K562 (cell line): ENCODE results near the gene TRIOBP. TPM values are rescaled to one million over a fixed set of nuclear protein-coding genes. Genes with fewer than 3 reads are reported as not detected.

Source experiments
- ATAC-seq: fragments of 200-7000 bp; cut with Tn5 transposase; 3 replicates; pipeline ENCODE4 v1.9.1; 2020; ENCODE audit warnings: moderate library complexity
- BruUV-seq: library from RNA; stranded (reverse); fragments of 400-500 nt; replicated peaks from 2 replicates; lab custom pipeline; 2021; lab: Mats Ljungman, UMichigan
- CTCF ChIA-PET: fragments of 300-600 bp; formaldehyde crosslinking; extraction: SDS; loops from one replicate; lab custom pipeline; 2021; ENCODE audit warnings: low intra/inter-chr PET ratio; lab: Yijun Ruan, JAX
- POLR2A ChIA-PET: fragments of 300-600, 350-650 bp; sonication (Branson Sonifier 250); formaldehyde crosslinking; extraction: SDS; loops from one replicate; lab custom pipeline; 2021; ENCODE audit warnings: antibody characterized with exemption, inconsistent platforms; lab: Yijun Ruan, JAX
- DNase-seq, 4 experiments: peaks; one replicate each; pipeline versions ENCODE4 v3.0.0 to v3.0.0-alpha.2; 2011 to 2018; ENCODE audit warnings: low spot score in 3 of 4, mixed read lengths in 3 of 4; ENCODE audit errors: extremely low read depth in 1 of 4
- FAIRE-seq: peaks from 2 replicates; lab custom pipeline; 2011; peaks lifted over from hg19 to GRCh38; lab: Jason Lieb, UNC
- H2AFZ ChIP-seq: 2 replicates; pipeline ENCODE4 v1.6.0; 2011; ENCODE audit warnings: low read depth, low read length, control low read depth, inconsistent platforms
- H3K27ac ChIP-seq: fragments of 200-600 bp; 3 replicates; pipeline ENCODE4 v1.8.0; 2011; ENCODE audit warnings: low read depth, mild to moderate bottlenecking, control low read depth, inconsistent platforms, low read length, moderate library complexity, mixed read lengths; ENCODE audit errors: extremely low read depth
- H3K27me3 ChIP-seq, 2 experiments: fragments of 300-600 bp in 1 of 2; 2 replicates in 1 of 2; 3 replicates in 1 of 2; pipeline versions ENCODE4 v1.6.0 to v1.8.0; 2011; ENCODE audit warnings: inconsistent platforms in 2 of 2, low read length in 2 of 2, mild to moderate bottlenecking in 1 of 2, mixed read lengths in 1 of 2, moderate library complexity in 1 of 2; ENCODE audit not compliant: control insufficient read depth in 2 of 2, insufficient read depth in 2 of 2
- H3K36me3 ChIP-seq: fragments of 300-600 bp; 3 replicates; pipeline ENCODE4 v1.8.0; 2011; ENCODE audit warnings: mild to moderate bottlenecking, low read length, inconsistent platforms; ENCODE audit not compliant: control insufficient read depth, insufficient read depth
- H3K4me1 ChIP-seq, 2 experiments: fragments of 200-600 bp in 1 of 2; replicated peaks in 1 of 2; 2 replicates in 1 of 2; 3 replicates in 1 of 2; pipeline versions ENCODE4 v1.5.1 to v1.8.0; 2011; ENCODE audit warnings: inconsistent platforms in 2 of 2, low read length in 2 of 2, mild to moderate bottlenecking in 1 of 2, mixed read lengths in 1 of 2, moderate library complexity in 1 of 2; ENCODE audit not compliant: control insufficient read depth in 2 of 2, insufficient read depth in 2 of 2
- H3K4me2 ChIP-seq: 2 replicates; pipeline ENCODE4 v1.6.1; 2011; ENCODE audit warnings: low read length, control low read depth, inconsistent platforms, mixed read lengths; ENCODE audit not compliant: insufficient read depth
- H3K4me3 ChIP-seq: fragments of 200-600 bp; sonication (generic), shearing (Covaris generic); 2 replicates; pipeline ENCODE4 v1.5.1; 2016; ENCODE audit warnings: control low read depth, inconsistent platforms
- H3K79me2 ChIP-seq: fragments of 200-600 bp; 3 replicates; pipeline ENCODE4 v1.8.0; 2011; ENCODE audit warnings: low read length, inconsistent platforms; ENCODE audit not compliant: control insufficient read depth, insufficient read depth
- H3K9ac ChIP-seq, 2 experiments: 2 replicates each; pipeline versions ENCODE4 v1.6.0 to v1.6.1; 2011; ENCODE audit warnings: low read depth in 2 of 2, low read length in 2 of 2, control low read depth in 1 of 2, inconsistent platforms in 1 of 2, mild to moderate bottlenecking in 1 of 2, mixed read lengths in 1 of 2; ENCODE audit not compliant: insufficient read depth in 1 of 2
- H3K9me1 ChIP-seq: one replicate; pipeline ENCODE4 v1.6.0; 2011; ENCODE audit warnings: inconsistent platforms, mild to moderate bottlenecking, low read length, moderate library complexity; ENCODE audit not compliant: control insufficient read depth, insufficient read depth
- H3K9me3 ChIP-seq: replicated peaks from 2 replicates; pipeline ENCODE4 v1.5.1; 2011; ENCODE audit warnings: low read depth, low read length, inconsistent platforms; ENCODE audit not compliant: control insufficient read depth, insufficient read depth
- H4K20me1 ChIP-seq: replicated peaks from 2 replicates; pipeline ENCODE4 v1.6.1; 2011; ENCODE audit warnings: low read length, inconsistent platforms, mixed read lengths; ENCODE audit not compliant: control insufficient read depth, insufficient read depth
- CBFA2T2 ChIP-seq: fragments of 450-650 bp; conservative IDR thresholded peaks from 2 replicates; pipeline ENCODE4 v1.6.1; 2017; ENCODE audit warnings: mild to moderate bottlenecking
- CHD1 ChIP-seq: fragments of 200-600 bp; sonication (generic); IDR thresholded peaks from one replicate; pipeline ENCODE4 v1.6.1; 2012; ENCODE audit warnings: mild to moderate bottlenecking, moderate library complexity, low read length, inconsistent platforms
- HCFC1 ChIP-seq: IDR thresholded peaks from 2 replicates; pipeline ENCODE4 v1.6.1; 2012; ENCODE audit warnings: low read depth, low read length, improper control_type of control experiment
- IFI16 ChIP-seq: fragments of 250-450 bp; sonication (Bioruptor Pico); IDR thresholded peaks from 2 replicates; pipeline ENCODE4 v2.1.2; 2022; ENCODE audit warnings: mild to moderate bottlenecking, inconsistent platforms
- KDM2B ChIP-seq: fragments of 250-450 bp; sonication (Bioruptor Pico); IDR thresholded peaks from 2 replicates; pipeline ENCODE4 v1.8.0; 2021; ENCODE audit warnings: mild to moderate bottlenecking, moderate library complexity
- PHF20 ChIP-seq: fragments of 450-650 bp; IDR thresholded peaks from 2 replicates; pipeline ENCODE4 v1.6.1; 2018; ENCODE audit not compliant: partially characterized antibody
- PHF21A ChIP-seq: fragments of 450-650 bp; IDR thresholded peaks from 2 replicates; pipeline ENCODE4 v1.6.1; 2017; ENCODE audit warnings: low read depth, borderline replicate concordance
- RBBP5 ChIP-seq: fragments of 200-600 bp; sonication (generic); IDR thresholded peaks from 2 replicates; pipeline ENCODE4 v1.6.1; 2012; ENCODE audit warnings: borderline replicate concordance, mild to moderate bottlenecking, low read length, control low read depth, inconsistent platforms; ENCODE audit not compliant: insufficient read depth, poor library complexity, severe bottlenecking
- TAL1 ChIP-seq: fragments of 450-650 bp; IDR thresholded peaks from 2 replicates; pipeline ENCODE4 v1.6.1; 2016; ENCODE audit warnings: mild to moderate bottlenecking
- ZNF445 ChIP-seq: fragments of 250-450 bp; sonication (Bioruptor Pico); IDR thresholded peaks from 2 replicates; pipeline ENCODE4 v1.4.0; 2020; ENCODE audit warnings: low read depth, mild to moderate bottlenecking, moderate library complexity
- ZNF507 ChIP-seq: conservative IDR thresholded peaks from 2 replicates; pipeline ENCODE4 v1.6.1; 2017; ENCODE audit warnings: missing genetic modification characterization, missing compliant biosample characterization
- WGBS: fragments of 100-300 bp; shearing (Covaris generic); methylation state at CpG from one replicate; pipeline ENCODE4 v1.1.6; 2016; ENCODE audit warnings: low coverage, mixed read lengths; ENCODE audit not compliant: insufficient coverage; ENCODE audit errors: missing lambda C conversion rate; 5-methylcytosine and 5-hydroxymethylcytosine counted together
- in situ Hi-C: fragments of 300-500 bp; cut with MboI; formaldehyde crosslinking; loops from 4 replicates; pipeline ENCODE4 v1.15.0; 2018; ENCODE audit warnings: inconsistent platforms, mixed read lengths
- intact Hi-C: fragments of 100-400 bp; cut with micrococcal nuclease; formaldehyde crosslinking; loops from 2 replicates; pipeline ENCODE4 v1.14.2; 2022
- polyA plus RNA-seq, 8 experiments: library from polyadenylated mRNA; depleted of rRNA in 4 of 8; stranded (reverse) in 5 of 8; unstranded in 3 of 8; fragments of >200 nt; fragmentation: Nextera tagmentation in 2 of 8; fragmentation: Illumina TruSeq in 1 of 8; extraction: Ambion mirVana in 2 of 8; extraction: Trizol in 1 of 8; gene quantifications; 2 replicates each; pipeline versions ENCODE4 v1.2.1 to v1.2.3, GENCODE V29; 2011 to 2014; ENCODE audit warnings: inconsistent platforms in 1 of 8, missing spikeins in 1 of 8
- total RNA-seq, 7 experiments: library from RNA; depleted of rRNA in 6 of 7; stranded (reverse); fragments of >200 nt in 6 of 7; fragmentation: Illumina TruSeq in 2 of 7; extraction: Trizol in 2 of 7; gene quantifications; 2 replicates each; pipeline versions ENCODE4 v1.2.1 to v1.2.3, GENCODE V29; 2011 to 2021; ENCODE audit warnings: low replicate concordance in 1 of 7
- TF ChIP-seq, protein P1 (sequence below): fragments of 450-650 bp; formaldehyde crosslinking; IDR thresholded peaks from 2 replicates; pipeline ENCODE4 v1.4.0; 2020; ENCODE audit warnings: mild to moderate bottlenecking, mixed read lengths

Gene TRIOBP
- total and polyA plus RNA-seq, 9 of the 15 experiments (the other 6 are each of a cell fraction or from before 2014, with no cell fraction given) = 0.24 to 13.8 (median 5.5) TPM

DNA sequence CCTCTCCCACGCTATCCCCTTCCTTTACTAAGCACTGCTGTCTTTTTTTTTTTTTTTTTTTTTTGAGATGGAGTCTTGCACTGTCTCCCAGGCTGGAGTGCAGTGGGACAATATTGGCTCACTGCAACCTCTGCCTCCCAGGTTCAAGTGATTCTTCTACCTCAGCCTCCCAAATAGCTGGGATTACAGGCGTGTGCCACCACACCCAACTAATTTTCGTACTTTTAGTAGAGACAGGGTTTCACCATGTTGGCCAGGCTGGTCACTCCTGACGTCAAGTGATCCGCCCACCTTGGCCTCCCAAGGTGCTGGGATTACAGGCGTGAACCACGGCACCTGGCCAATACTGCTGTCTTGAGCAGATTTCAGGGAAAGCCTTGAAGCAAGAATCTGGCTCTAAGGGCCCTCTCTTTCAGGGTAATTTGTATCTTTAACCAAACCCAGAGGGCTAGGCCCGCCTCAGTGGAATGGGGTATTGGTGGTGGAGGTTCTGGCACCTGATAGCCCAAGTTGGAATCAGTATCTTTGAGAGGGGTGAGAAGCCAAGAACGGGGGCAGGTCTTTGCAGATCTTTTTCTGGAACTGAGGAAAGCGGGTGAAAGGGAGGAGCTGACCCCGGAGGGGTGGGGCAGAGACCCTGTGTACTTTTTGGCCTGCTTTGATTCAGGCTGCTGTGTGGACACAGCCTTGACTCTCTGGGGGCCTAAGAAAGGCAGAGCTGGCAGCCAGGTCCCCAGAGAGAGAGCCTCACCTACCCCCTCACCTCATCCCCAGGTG lies 37.0 kb downstream of the TRIOBP start:
- no peak for TF ChIP-seq ZNF507 (tag)
- TF ChIP-seq ZNF445 (CRISPR knock-in tag) = no peak
- no peak for TF ChIP-seq IFI16 (CRISPR knock-in tag)
- no peak for TF ChIP-seq RBBP5
- TF ChIP-seq PHF21A = no peak
- TF ChIP-seq HCFC1 = no peak
- TF ChIP-seq KDM2B (CRISPR knock-in tag) = no peak
- TF ChIP-seq TAL1 = no peak
- no peak for TF ChIP-seq CHD1
- TF ChIP-seq, protein P1, sequence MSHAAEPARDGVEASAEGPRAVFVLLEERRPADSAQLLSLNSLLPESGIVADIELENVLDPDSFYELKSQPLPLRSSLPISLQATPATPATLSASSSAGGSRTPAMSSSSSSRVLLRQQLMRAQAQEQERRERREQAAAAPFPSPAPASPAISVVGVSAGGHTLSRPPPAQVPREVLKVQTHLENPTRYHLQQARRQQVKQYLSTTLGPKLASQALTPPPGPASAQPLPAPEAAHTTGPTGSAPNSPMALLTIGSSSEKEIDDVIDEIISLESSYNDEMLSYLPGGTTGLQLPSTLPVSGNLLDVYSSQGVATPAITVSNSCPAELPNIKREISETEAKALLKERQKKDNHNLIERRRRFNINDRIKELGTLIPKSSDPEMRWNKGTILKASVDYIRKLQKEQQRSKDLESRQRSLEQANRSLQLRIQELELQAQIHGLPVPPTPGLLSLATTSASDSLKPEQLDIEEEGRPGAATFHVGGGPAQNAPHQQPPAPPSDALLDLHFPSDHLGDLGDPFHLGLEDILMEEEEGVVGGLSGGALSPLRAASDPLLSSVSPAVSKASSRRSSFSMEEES (CRISPR knock-in tag) = no peak
- no peak for TF ChIP-seq CBFA2T2
- TF ChIP-seq PHF20 = no peak
- TF ChIP-seq, all 486 proteins: peak for 0
- 73% methylated on average over 3 of the region's 11 CpGs for WGBS
- Histone ChIP-seq H3K4me2 (no peak overlapping the region), H3K27me3 (no peaks in the 10 kb centered on the region), H2AFZ (no peak overlapping the region), H3K9me3 (no peaks in the 10 kb centered on the region), H3K4me3 (no peak overlapping the region), H3K36me3 (no peaks in the 10 kb centered on the region), H3K4me1 (peaks cover 4 to 17% of the 10 kb centered on the region in 2 experiments; a peak in 3 of 5 replicates), H3K9ac (no peak overlapping the region), H3K9me1 (no peaks in the 10 kb centered on the region), H3K79me2 (no peaks in the 10 kb centered on the region), H4K20me1 (no peaks in the 10 kb centered on the region), H3K27ac (no peak overlapping the region)
- no peak for ATAC-seq
- no TSS peak for BruUV-seq
- CTCF ChIA-PET = no interaction called here
- in situ Hi-C loops = no loop called here
- no peak for DNase-seq
- intact Hi-C loops = no loop called here
- no peak for FAIRE-seq
- POLR2A ChIA-PET = interaction anchor here (1.0 kb wide), 1 partner anchor 126 kb away, joined by 3 read pairs; the partner anchor contains the start of gene GGA1
